Mesangial cell (primary cell): ENCODE measurements around the gene MC2R. TPM values are rescaled to one million over a fixed set of nuclear protein-coding genes. Genes with fewer than 3 reads are reported as not detected.

ENCODE experiments used
- total RNA-seq: library from RNA; depleted of rRNA; stranded (reverse); fragments of >200 nt; gene quantifications from 2 replicates; pipeline ENCODE4 v1.2.3, GENCODE V29; 2015

Gene MC2R
- total RNA-seq: not detected in 2 replicates

GRCh38 chr18:13915391-13915790 is at the start of gene MC2R:
Gene MC2R, minus strand, starts transcription at chr18:13915536. Its CDS starts 30,018 bp downstream, at chr18:13885518.

Other genes with a start within 250 kb of the MC2R start
- gene FAM210A, start 189.0 kb downstream of the MC2R start, total RNA-seq: 9.0 and 9.6 TPM in 2 replicates
- gene RNMT, start 188.9 kb downstream of the MC2R start, total RNA-seq: 11.0 and 11.1 TPM in 2 replicates
- gene MC5R, start 91.4 kb downstream of the MC2R start, total RNA-seq: not detected in 2 replicates
- 1.9 and 4.6 TPM in 2 replicates for gene ZNF519, start 216.9 kb upstream of the MC2R start, total RNA-seq